OCI-LY3 (cell line): ENCODE results near the gene HYAL4.
"Not testable (repeated sequence)": the region's sequence is repeated elsewhere in the genome, so short reads cannot be mapped to it uniquely, and the experiment has no call there.

Source experiments
- H2AFZ ChIP-seq: fragments of 200-600, 300-600 bp; shearing (Covaris generic); 2 replicates; pipeline ENCODE4 v1.6.0; 2014; ENCODE audit warnings: antibody characterized with exemption, low read depth, low read length
- H3K27ac ChIP-seq: fragments of 200-600, 300-600 bp; sonication (generic); 2 replicates; pipeline ENCODE4 v1.5.1; 2014; ENCODE audit warnings: mild to moderate bottlenecking, low read length, moderate library complexity, mixed read lengths
- H3K27me3 ChIP-seq: fragments of 200-600, 300-600 bp; sonication (generic); 2 replicates; pipeline ENCODE4 v1.6.1; 2014; ENCODE audit warnings: low read depth, low read length, mixed read lengths
- H3K36me3 ChIP-seq: fragments of 200-600, 300-600 bp; sonication (generic); replicated peaks from 2 replicates; pipeline ENCODE3; 2014; ENCODE audit warnings: low read depth, low read length, mixed read lengths
- H3K4me1 ChIP-seq: fragments of 300-600, 200-600 bp; sonication (generic); 2 replicates; pipeline ENCODE4 v1.6.1; 2014; ENCODE audit warnings: low read length, mixed read lengths
- H3K4me2 ChIP-seq: fragments of 200-600, 300-600 bp; sonication (generic); 2 replicates; pipeline ENCODE4 v1.6.1; 2014; ENCODE audit warnings: low read length, mixed read lengths
- H3K4me3 ChIP-seq: fragments of 300-600, 200-600 bp; sonication (generic); 2 replicates; pipeline ENCODE4 v1.5.1; 2014; ENCODE audit warnings: antibody characterized with exemption, mild to moderate bottlenecking, low read length, moderate library complexity
- H3K79me2 ChIP-seq: fragments of 300-600, 200-600 bp; shearing (Covaris generic); 2 replicates; pipeline ENCODE4 v1.6.1; 2014; ENCODE audit warnings: mild to moderate bottlenecking, low read length, mixed read lengths
- H3K9ac ChIP-seq: fragments of 300-600, 200-600 bp; shearing (Covaris generic); 2 replicates; pipeline ENCODE4 v1.6.0; 2014; ENCODE audit warnings: mild to moderate bottlenecking, low read length, moderate library complexity
- H3K9me3 ChIP-seq: fragments of 200-600, 300-600 bp; shearing (Covaris generic); 2 replicates; pipeline ENCODE4 v1.6.1; 2014; ENCODE audit warnings: low read length, mixed read lengths; ENCODE audit not compliant: insufficient read depth
- H4K20me1 ChIP-seq: fragments of 200-600, 300-600 bp; sonication (generic); 2 replicates; pipeline ENCODE4 v1.6.1; 2016; ENCODE audit warnings: low read length, mixed read lengths; ENCODE audit not compliant: insufficient read depth
- CTCF ChIP-seq: fragments of 200-600, 300-600 bp; sonication (generic); IDR thresholded peaks from 2 replicates; pipeline ENCODE4 v1.5.1; 2014; ENCODE audit warnings: antibody characterized with exemption, low read length, low read depth
- EZH2phosphoT487 ChIP-seq: fragments of 200-600 bp; shearing (Covaris generic); IDR thresholded peaks from 2 replicates; pipeline ENCODE4 v1.6.1; 2018; ENCODE audit warnings: antibody characterized with exemption, mixed run types, low read depth

Gene HYAL4

GRCh38 chr7:123847868-123848267 is 2.9 kb downstream of the HYAL4 start:
- no peak overlapping the region for H3K27ac ChIP-seq
- no peaks in the 10 kb centered on the region for H3K36me3 ChIP-seq
- no peaks in the 10 kb centered on the region for H3K4me1 ChIP-seq
- no peak for TF ChIP-seq EZH2phosphoT487
- TF ChIP-seq CTCF = no peak
- H3K79me2 ChIP-seq = no peaks in the 10 kb centered on the region
- no peak overlapping the region for H3K4me2 ChIP-seq
- no peak overlapping the region for H3K4me3 ChIP-seq
- no peaks in the 10 kb centered on the region for H3K27me3 ChIP-seq
- no peaks in the 10 kb centered on the region for H3K9me3 ChIP-seq
- H2AFZ ChIP-seq = no peak overlapping the region
- no peaks in the 10 kb centered on the region for H4K20me1 ChIP-seq
- no peak overlapping the region for H3K9ac ChIP-seq

GRCh38 chr7:123849855-123850254 is 4.9 kb downstream of the HYAL4 start:
- H3K9ac ChIP-seq = no peak overlapping the region
- H3K27me3 ChIP-seq = no peaks in the 10 kb centered on the region
- H3K4me3 ChIP-seq = no peak overlapping the region
- no peaks in the 10 kb centered on the region for H3K36me3 ChIP-seq
- H3K79me2 ChIP-seq = no peaks in the 10 kb centered on the region
- H2AFZ ChIP-seq = no peak overlapping the region
- H3K27ac ChIP-seq = no peak overlapping the region
- no peaks in the 10 kb centered on the region for H3K9me3 ChIP-seq
- H4K20me1 ChIP-seq = no peaks in the 10 kb centered on the region
- H3K4me2 ChIP-seq = no peak overlapping the region
- no peak for TF ChIP-seq CTCF
- TF ChIP-seq EZH2phosphoT487 = no peak
- no peaks in the 10 kb centered on the region for H3K4me1 ChIP-seq

GRCh38 chr7:123851404-123851803 is 6.4 kb downstream of the HYAL4 start:
- not testable (repeated sequence) for H3K4me2 ChIP-seq, H2AFZ ChIP-seq, H3K27me3 ChIP-seq, H3K4me3 ChIP-seq, H3K27ac ChIP-seq, H3K9me3 ChIP-seq, H4K20me1 ChIP-seq, H3K4me1 ChIP-seq, H3K79me2 ChIP-seq, H3K9ac ChIP-seq, H3K36me3 ChIP-seq

GRCh38 chr7:123854291-123854690 is 9.3 kb downstream of the HYAL4 start:
- H3K4me3 ChIP-seq, H3K4me2 ChIP-seq, H3K4me1 ChIP-seq, H3K9me3 ChIP-seq, H3K27ac ChIP-seq, H3K9ac ChIP-seq, H2AFZ ChIP-seq, H3K36me3 ChIP-seq, H4K20me1 ChIP-seq, H3K27me3 ChIP-seq, H3K79me2 ChIP-seq: not testable (repeated sequence)

DNA sequence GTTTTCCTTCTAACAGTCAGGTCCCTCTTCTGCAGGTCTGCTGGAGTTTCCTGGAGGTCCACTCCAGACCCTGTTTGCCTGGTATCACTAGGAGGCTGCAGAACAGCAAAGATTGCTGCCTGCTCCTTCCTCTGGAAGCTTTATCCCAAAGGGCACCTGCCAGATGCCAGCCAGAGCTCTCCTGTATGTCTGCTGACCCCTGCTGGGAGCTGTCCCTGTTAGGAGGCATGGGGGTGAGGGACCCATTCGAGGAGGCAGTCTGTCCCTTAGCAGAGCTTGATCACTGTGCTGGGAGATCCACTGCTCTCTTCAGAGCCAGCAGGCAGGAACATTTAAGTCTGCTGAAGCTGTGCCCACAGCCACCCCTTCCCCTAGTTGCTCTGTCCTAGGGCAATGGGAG is 11.5 kb downstream of the HYAL4 start:
- H2AFZ ChIP-seq, H4K20me1 ChIP-seq, H3K4me2 ChIP-seq, H3K9me3 ChIP-seq, H3K4me1 ChIP-seq, H3K79me2 ChIP-seq, H3K27ac ChIP-seq, H3K27me3 ChIP-seq, H3K9ac ChIP-seq, H3K4me3 ChIP-seq, H3K36me3 ChIP-seq: not testable (repeated sequence)

DNA sequence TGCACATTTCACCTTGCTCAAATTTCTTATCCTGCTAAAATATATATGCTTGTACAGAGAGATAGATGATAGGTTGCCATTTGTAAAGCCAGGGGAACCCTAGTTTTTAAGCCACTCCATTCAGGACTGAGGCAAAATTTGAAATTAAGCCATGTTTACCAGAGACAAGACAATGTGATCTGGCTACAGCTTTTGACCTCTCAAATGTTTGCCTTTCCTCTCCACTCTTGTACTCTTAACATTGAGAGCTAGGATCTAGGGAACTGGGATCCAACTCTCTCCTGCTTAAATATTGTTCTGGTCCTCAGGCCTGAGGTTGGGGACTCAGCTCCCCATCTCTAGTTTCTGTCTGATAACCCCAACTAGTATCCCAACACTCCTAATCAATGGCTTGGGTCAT is 15.9 kb downstream of the HYAL4 start:
- H3K27ac ChIP-seq = no peak overlapping the region
- H3K36me3 ChIP-seq = no peaks in the 10 kb centered on the region
- no peak overlapping the region for H3K4me3 ChIP-seq
- no peaks in the 10 kb centered on the region for H3K79me2 ChIP-seq
- H3K4me2 ChIP-seq = no peak overlapping the region
- H3K27me3 ChIP-seq = no peaks in the 10 kb centered on the region
- H2AFZ ChIP-seq = no peak overlapping the region
- H3K9ac ChIP-seq = no peak overlapping the region
- H4K20me1 ChIP-seq = no peaks in the 10 kb centered on the region
- peaks cover 8% of the 10 kb centered on the region for H3K4me1 ChIP-seq
- no peaks in the 10 kb centered on the region for H3K9me3 ChIP-seq
- TF ChIP-seq CTCF (no peak), EZH2phosphoT487 (no peak)
